ENCODE data around the gene SLCO3A1.

SLCO3A1 gene

GRCh38 chr15:91974321-91974720 is 120.8 kb downstream of the SLCO3A1 start:
- no peaks in the 10 kb centered on the region for H3K27me3 ChIP-seq (ENCODE audit: control insufficient read depth in 2 of 2, insufficient read depth in 2 of 2, low read length in 2 of 2)
- H3K4me1 ChIP-seq (ENCODE audit: control insufficient read depth in 2 of 2, insufficient read depth in 2 of 2, low read length in 2 of 2), result peaks cover 0 to 6% of the 10 kb centered on the region in 2 donors
- no peaks in the 10 kb centered on the region for H3K36me3 ChIP-seq (ENCODE audit: control insufficient read depth in 2 of 2, insufficient read depth in 2 of 2, low read length in 2 of 2)
- H3K9ac ChIP-seq (ENCODE audit: low read depth in 1 of 2, low read length in 2 of 2), result no peak overlapping the region
- H3K4me3 ChIP-seq (ENCODE audit: low read length in 2 of 2), result no peak overlapping the region
- no peak overlapping the region for H3K27ac ChIP-seq (ENCODE audit: low read depth in 2 of 2, low read length in 2 of 2)
- no peaks in the 10 kb centered on the region for H3K9me3 ChIP-seq (ENCODE audit: control insufficient read depth in 2 of 2, low read length in 2 of 2)

GRCh38 chr15:91975241-91975978 is 121.9 kb downstream of the SLCO3A1 start:
- Histone ChIP-seq H3K9me3 (ENCODE audit: control insufficient read depth in 2 of 2, low read length in 2 of 2) (no peaks in the 10 kb centered on the region), H3K9ac (ENCODE audit: low read depth in 1 of 2, low read length in 2 of 2) (no peak overlapping the region), H3K27me3 (ENCODE audit: control insufficient read depth in 2 of 2, insufficient read depth in 2 of 2, low read length in 2 of 2) (no peaks in the 10 kb centered on the region), H3K27ac (ENCODE audit: low read depth in 2 of 2, low read length in 2 of 2) (no peak overlapping the region), H3K36me3 (ENCODE audit: control insufficient read depth in 2 of 2, insufficient read depth in 2 of 2, low read length in 2 of 2) (no peaks in the 10 kb centered on the region), H3K4me1 (ENCODE audit: control insufficient read depth in 2 of 2, insufficient read depth in 2 of 2, low read length in 2 of 2) (peaks cover 0 to 6% of the 10 kb centered on the region in 2 donors), H3K4me3 (ENCODE audit: low read length in 2 of 2) (no peak overlapping the region)

GRCh38 chr15:91976966-91977365 is 123.5 kb downstream of the SLCO3A1 start:
- Histone ChIP-seq H3K27ac (ENCODE audit: low read depth in 2 of 2, low read length in 2 of 2) (no peak overlapping the region), H3K4me1 (ENCODE audit: control insufficient read depth in 2 of 2, insufficient read depth in 2 of 2, low read length in 2 of 2) (peaks cover 0 to 6% of the 10 kb centered on the region in 2 donors), H3K36me3 (ENCODE audit: control insufficient read depth in 2 of 2, insufficient read depth in 2 of 2, low read length in 2 of 2) (no peaks in the 10 kb centered on the region), H3K4me3 (ENCODE audit: low read length in 2 of 2) (no peak overlapping the region), H3K9me3 (ENCODE audit: control insufficient read depth in 2 of 2, low read length in 2 of 2) (no peaks in the 10 kb centered on the region), H3K9ac (ENCODE audit: low read depth in 1 of 2, low read length in 2 of 2) (no peak overlapping the region), H3K27me3 (ENCODE audit: control insufficient read depth in 2 of 2, insufficient read depth in 2 of 2, low read length in 2 of 2) (no peaks in the 10 kb centered on the region)

- H3K4me3 ChIP-seq (ENCODE audit: low read length in 2 of 2), result no peak overlapping the region
- no peaks in the 10 kb centered on the region for H3K4me1 ChIP-seq (ENCODE audit: control insufficient read depth in 2 of 2, insufficient read depth in 2 of 2, low read length in 2 of 2)
Observed at GRCh38 chr15:91980502-91981267, 127.2 kb downstream of the SLCO3A1 start.

GRCh38 chr15:91981821-91982800 is 128.6 kb downstream of the SLCO3A1 start:
- Histone ChIP-seq H3K4me3 (ENCODE audit: low read length in 2 of 2) (no peak overlapping the region), H3K9me3 (ENCODE audit: control insufficient read depth in 2 of 2, low read length in 2 of 2) (no peaks in the 10 kb centered on the region), H3K27me3 (ENCODE audit: control insufficient read depth in 2 of 2, insufficient read depth in 2 of 2, low read length in 2 of 2) (no peaks in the 10 kb centered on the region), H3K9ac (ENCODE audit: low read depth in 1 of 2, low read length in 2 of 2) (no peak overlapping the region), H3K36me3 (ENCODE audit: control insufficient read depth in 2 of 2, insufficient read depth in 2 of 2, low read length in 2 of 2) (no peaks in the 10 kb centered on the region), H3K4me1 (ENCODE audit: control insufficient read depth in 2 of 2, insufficient read depth in 2 of 2, low read length in 2 of 2) (no peaks in the 10 kb centered on the region), H3K27ac (ENCODE audit: low read depth in 2 of 2, low read length in 2 of 2) (no peak overlapping the region)

More at GRCh38 chr15:91980502-91981267, 127.2 kb downstream of the SLCO3A1 start:
- Histone ChIP-seq H3K9ac (ENCODE audit: low read depth in 1 of 2, low read length in 2 of 2) (no peak overlapping the region), H3K27me3 (ENCODE audit: control insufficient read depth in 2 of 2, insufficient read depth in 2 of 2, low read length in 2 of 2) (no peaks in the 10 kb centered on the region), H3K27ac (ENCODE audit: low read depth in 2 of 2, low read length in 2 of 2) (no peak overlapping the region), H3K36me3 (ENCODE audit: control insufficient read depth in 2 of 2, insufficient read depth in 2 of 2, low read length in 2 of 2) (no peaks in the 10 kb centered on the region), H3K9me3 (ENCODE audit: control insufficient read depth in 2 of 2, low read length in 2 of 2) (no peaks in the 10 kb centered on the region)

GRCh38 chr15:91983729-91984340 is 130.3 kb downstream of the SLCO3A1 start:
- Histone ChIP-seq H3K4me1 (ENCODE audit: control insufficient read depth in 2 of 2, insufficient read depth in 2 of 2, low read length in 2 of 2) (no peaks in the 10 kb centered on the region), H3K9ac (ENCODE audit: low read depth in 1 of 2, low read length in 2 of 2) (no peak overlapping the region), H3K9me3 (ENCODE audit: control insufficient read depth in 2 of 2, low read length in 2 of 2) (no peaks in the 10 kb centered on the region), H3K4me3 (ENCODE audit: low read length in 2 of 2) (no peak overlapping the region), H3K27ac (ENCODE audit: low read depth in 2 of 2, low read length in 2 of 2) (no peak overlapping the region), H3K36me3 (ENCODE audit: control insufficient read depth in 2 of 2, insufficient read depth in 2 of 2, low read length in 2 of 2) (no peaks in the 10 kb centered on the region), H3K27me3 (ENCODE audit: control insufficient read depth in 2 of 2, insufficient read depth in 2 of 2, low read length in 2 of 2) (no peaks in the 10 kb centered on the region)

- no peaks in the 10 kb centered on the region for H3K4me1 ChIP-seq (ENCODE audit: control insufficient read depth in 2 of 2, insufficient read depth in 2 of 2, low read length in 2 of 2)
- H3K27ac ChIP-seq (ENCODE audit: low read depth in 2 of 2, low read length in 2 of 2), result no peak overlapping the region
- no peaks in the 10 kb centered on the region for H3K27me3 ChIP-seq (ENCODE audit: control insufficient read depth in 2 of 2, insufficient read depth in 2 of 2, low read length in 2 of 2)
- H3K4me3 ChIP-seq (ENCODE audit: low read length in 2 of 2), result no peak overlapping the region
- H3K9me3 ChIP-seq (ENCODE audit: control insufficient read depth in 2 of 2, low read length in 2 of 2), result no peaks in the 10 kb centered on the region
- H3K9ac ChIP-seq (ENCODE audit: low read depth in 1 of 2, low read length in 2 of 2), result no peak overlapping the region
- no peaks in the 10 kb centered on the region for H3K36me3 ChIP-seq (ENCODE audit: control insufficient read depth in 2 of 2, insufficient read depth in 2 of 2, low read length in 2 of 2)
Observed at GRCh38 chr15:91985297-91985696, 131.8 kb downstream of the SLCO3A1 start.

- Histone ChIP-seq H3K27ac (ENCODE audit: low read depth in 2 of 2, low read length in 2 of 2) (no peak overlapping the region), H3K36me3 (ENCODE audit: control insufficient read depth in 2 of 2, insufficient read depth in 2 of 2, low read length in 2 of 2) (no peaks in the 10 kb centered on the region), H3K4me1 (ENCODE audit: control insufficient read depth in 2 of 2, insufficient read depth in 2 of 2, low read length in 2 of 2) (no peaks in the 10 kb centered on the region), H3K4me3 (ENCODE audit: low read length in 2 of 2) (no peak overlapping the region), H3K9me3 (ENCODE audit: control insufficient read depth in 2 of 2, low read length in 2 of 2) (no peaks in the 10 kb centered on the region), H3K9ac (ENCODE audit: low read depth in 1 of 2, low read length in 2 of 2) (no peak overlapping the region), H3K27me3 (ENCODE audit: control insufficient read depth in 2 of 2, insufficient read depth in 2 of 2, low read length in 2 of 2) (no peaks in the 10 kb centered on the region)
Observed at GRCh38 chr15:91988071-91988470, 134.6 kb downstream of the SLCO3A1 start.

- Histone ChIP-seq H3K9me3 (ENCODE audit: control insufficient read depth in 2 of 2, low read length in 2 of 2) (no peaks in the 10 kb centered on the region), H3K4me3 (ENCODE audit: low read length in 2 of 2) (no peak overlapping the region), H3K4me1 (ENCODE audit: control insufficient read depth in 2 of 2, insufficient read depth in 2 of 2, low read length in 2 of 2) (no peaks in the 10 kb centered on the region), H3K9ac (ENCODE audit: low read depth in 1 of 2, low read length in 2 of 2) (no peak overlapping the region), H3K36me3 (ENCODE audit: control insufficient read depth in 2 of 2, insufficient read depth in 2 of 2, low read length in 2 of 2) (no peaks in the 10 kb centered on the region), H3K27me3 (ENCODE audit: control insufficient read depth in 2 of 2, insufficient read depth in 2 of 2, low read length in 2 of 2) (no peaks in the 10 kb centered on the region), H3K27ac (ENCODE audit: low read depth in 2 of 2, low read length in 2 of 2) (no peak overlapping the region)
Observed at GRCh38 chr15:91988655-91989054, 135.1 kb downstream of the SLCO3A1 start.

Data from mucosa of rectum (tissue), 2 donors.